K562 (cell line): ENCODE data around the gene RAB3D. TPM values are rescaled to one million over a fixed set of nuclear protein-coding genes. Genes with fewer than 3 reads are reported as not detected.

Experiments
- ESRRA ChIP-seq: fragments of 450-650 bp; IDR thresholded peaks from 2 replicates; pipeline ENCODE4 v1.6.1; 2014; ENCODE audit warnings: low read depth, mild to moderate bottlenecking, moderate library complexity, borderline replicate concordance
- MEF2A ChIP-seq: IDR thresholded peaks from 2 replicates; pipeline ENCODE4 v1.6.1; 2011; ENCODE audit warnings: low read depth, mild to moderate bottlenecking, low read length, moderate library complexity; ENCODE audit not compliant: control insufficient read depth
- MIER1 ChIP-seq: fragments of 450-650 bp; IDR thresholded peaks from 2 replicates; pipeline ENCODE4 v1.6.1; 2016; ENCODE audit warnings: antibody characterized with exemption, mild to moderate bottlenecking, low read depth
- MYNN ChIP-seq, 2 experiments: sonication (generic); formaldehyde crosslinking in 1 of 2; IDR thresholded peaks; 2 replicates each; pipeline versions ENCODE4 v1.5.0 to v1.6.1; 2016 to 2020; ENCODE audit warnings: antibody characterized with exemption in 1 of 2, missing genetic modification reagents in 1 of 2
- ZNF239 ChIP-seq: fragments of 250-450 bp; sonication (Bioruptor Pico); IDR thresholded peaks from 2 replicates; pipeline ENCODE4 v1.4.0; 2020; ENCODE audit warnings: mild to moderate bottlenecking
- ZNF408 ChIP-seq: fragments of 250-450 bp; sonication (Bioruptor Pico); IDR thresholded peaks from 2 replicates; pipeline ENCODE4 v1.4.0; 2020; ENCODE audit warnings: low read depth, mild to moderate bottlenecking, moderate library complexity
- polyA plus RNA-seq, 8 experiments: library from polyadenylated mRNA; depleted of rRNA in 4 of 8; stranded (reverse) in 5 of 8; unstranded in 3 of 8; fragments of >200 nt; fragmentation: Nextera tagmentation in 2 of 8; fragmentation: Illumina TruSeq in 1 of 8; extraction: Ambion mirVana in 2 of 8; extraction: Trizol in 1 of 8; gene quantifications; 2 replicates each; pipeline versions ENCODE4 v1.2.1 to v1.2.3, GENCODE V29; 2011 to 2014; ENCODE audit warnings: inconsistent platforms in 1 of 8, missing spikeins in 1 of 8
- total RNA-seq, 7 experiments: library from RNA; depleted of rRNA in 6 of 7; stranded (reverse); fragments of >200 nt in 6 of 7; fragmentation: Illumina TruSeq in 2 of 7; extraction: Trizol in 2 of 7; gene quantifications; 2 replicates each; pipeline versions ENCODE4 v1.2.1 to v1.2.3, GENCODE V29; 2011 to 2021; ENCODE audit warnings: low replicate concordance in 1 of 7
- TF ChIP-seq, protein P1 (sequence below): fragments of 250-450 bp; sonication (Bioruptor Pico); IDR thresholded peaks from 2 replicates; pipeline ENCODE4 v1.4.0; 2020
- TF ChIP-seq, protein P2 (sequence below): fragments of 250-450 bp; sonication (Bioruptor Pico); IDR thresholded peaks from 2 replicates; pipeline ENCODE4 v1.9.0; 2021; ENCODE audit warnings: mild to moderate bottlenecking
- TF ChIP-seq, protein P3 (sequence below): fragments of 250-450 bp; sonication (Bioruptor Pico); IDR thresholded peaks from 2 replicates; pipeline ENCODE4 v1.5.0; 2021
- TF ChIP-seq, protein P4 (sequence below): sonication (generic); formaldehyde crosslinking; IDR thresholded peaks from 2 replicates; pipeline ENCODE4 v1.4.0; 2020; ENCODE audit warnings: mild to moderate bottlenecking, missing genetic modification reagents
- TF ChIP-seq, protein P5 (sequence below): sonication (generic); formaldehyde crosslinking; IDR thresholded peaks from 2 replicates; pipeline ENCODE4 v1.8.0; 2022; ENCODE audit warnings: mild to moderate bottlenecking, missing genetic modification reagents, borderline replicate concordance
- TF ChIP-seq, protein P6 (sequence below): IDR thresholded peaks from 2 replicates; pipeline ENCODE4 v1.6.1; 2014; ENCODE audit warnings: antibody characterized with exemption

RAB3D gene
- total and polyA plus RNA-seq, 9 of the 15 experiments (the other 6 are each of a cell fraction or from before 2014, with no cell fraction given): 0.34 to 3.3 (median 1.3) TPM

DNA sequence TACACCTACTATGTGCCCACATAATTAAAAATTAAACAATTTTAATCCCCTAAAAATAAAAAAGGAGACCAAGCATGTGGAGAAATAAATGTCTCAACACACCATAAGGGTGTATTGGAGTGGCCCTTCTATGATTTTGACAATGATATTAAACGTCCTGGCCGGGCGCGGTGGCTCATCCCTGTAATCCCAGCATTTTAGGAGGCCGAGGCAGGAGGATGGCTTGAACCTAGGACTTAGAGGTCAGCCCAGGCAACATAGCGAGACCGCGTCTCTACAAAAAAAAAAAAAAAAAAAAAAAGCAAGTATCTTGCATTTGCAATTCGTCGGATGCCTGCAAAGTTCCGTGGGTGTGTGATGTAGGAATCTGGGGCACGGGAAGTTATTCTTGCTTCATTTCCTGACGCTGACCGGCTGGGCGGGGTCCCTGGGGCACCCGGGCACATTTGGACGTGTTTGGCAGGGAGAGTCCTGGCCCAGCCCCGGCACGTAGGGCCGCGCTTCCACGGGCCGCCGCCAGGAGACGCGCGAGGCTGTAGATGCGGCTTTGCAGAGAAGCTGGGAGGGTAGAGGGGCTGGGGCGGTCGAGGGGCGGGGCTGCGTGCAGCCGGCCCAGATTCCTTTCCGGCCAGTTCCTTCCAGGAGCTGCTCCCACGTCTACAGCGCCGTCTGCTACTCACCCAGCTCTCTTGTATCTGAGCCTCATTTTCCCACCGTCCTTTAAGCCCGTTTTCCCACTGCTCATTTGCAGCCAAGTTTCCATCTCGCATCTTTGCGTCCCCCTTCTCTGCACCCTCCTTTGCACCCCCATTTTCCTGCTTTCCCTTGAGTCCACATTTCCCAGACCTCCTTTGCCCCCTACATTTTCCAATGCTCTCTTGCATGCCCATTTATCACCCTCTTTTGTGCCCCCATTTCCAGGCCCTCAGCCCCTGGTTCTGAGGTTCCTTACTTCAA is 45.7 kb downstream of the RAB3D start (continued):
- TF ChIP-seq ZNF239: no peak
- no peak for TF ChIP-seq ESRRA
- no peak for TF ChIP-seq MEF2A
- TF ChIP-seq, protein P1, sequence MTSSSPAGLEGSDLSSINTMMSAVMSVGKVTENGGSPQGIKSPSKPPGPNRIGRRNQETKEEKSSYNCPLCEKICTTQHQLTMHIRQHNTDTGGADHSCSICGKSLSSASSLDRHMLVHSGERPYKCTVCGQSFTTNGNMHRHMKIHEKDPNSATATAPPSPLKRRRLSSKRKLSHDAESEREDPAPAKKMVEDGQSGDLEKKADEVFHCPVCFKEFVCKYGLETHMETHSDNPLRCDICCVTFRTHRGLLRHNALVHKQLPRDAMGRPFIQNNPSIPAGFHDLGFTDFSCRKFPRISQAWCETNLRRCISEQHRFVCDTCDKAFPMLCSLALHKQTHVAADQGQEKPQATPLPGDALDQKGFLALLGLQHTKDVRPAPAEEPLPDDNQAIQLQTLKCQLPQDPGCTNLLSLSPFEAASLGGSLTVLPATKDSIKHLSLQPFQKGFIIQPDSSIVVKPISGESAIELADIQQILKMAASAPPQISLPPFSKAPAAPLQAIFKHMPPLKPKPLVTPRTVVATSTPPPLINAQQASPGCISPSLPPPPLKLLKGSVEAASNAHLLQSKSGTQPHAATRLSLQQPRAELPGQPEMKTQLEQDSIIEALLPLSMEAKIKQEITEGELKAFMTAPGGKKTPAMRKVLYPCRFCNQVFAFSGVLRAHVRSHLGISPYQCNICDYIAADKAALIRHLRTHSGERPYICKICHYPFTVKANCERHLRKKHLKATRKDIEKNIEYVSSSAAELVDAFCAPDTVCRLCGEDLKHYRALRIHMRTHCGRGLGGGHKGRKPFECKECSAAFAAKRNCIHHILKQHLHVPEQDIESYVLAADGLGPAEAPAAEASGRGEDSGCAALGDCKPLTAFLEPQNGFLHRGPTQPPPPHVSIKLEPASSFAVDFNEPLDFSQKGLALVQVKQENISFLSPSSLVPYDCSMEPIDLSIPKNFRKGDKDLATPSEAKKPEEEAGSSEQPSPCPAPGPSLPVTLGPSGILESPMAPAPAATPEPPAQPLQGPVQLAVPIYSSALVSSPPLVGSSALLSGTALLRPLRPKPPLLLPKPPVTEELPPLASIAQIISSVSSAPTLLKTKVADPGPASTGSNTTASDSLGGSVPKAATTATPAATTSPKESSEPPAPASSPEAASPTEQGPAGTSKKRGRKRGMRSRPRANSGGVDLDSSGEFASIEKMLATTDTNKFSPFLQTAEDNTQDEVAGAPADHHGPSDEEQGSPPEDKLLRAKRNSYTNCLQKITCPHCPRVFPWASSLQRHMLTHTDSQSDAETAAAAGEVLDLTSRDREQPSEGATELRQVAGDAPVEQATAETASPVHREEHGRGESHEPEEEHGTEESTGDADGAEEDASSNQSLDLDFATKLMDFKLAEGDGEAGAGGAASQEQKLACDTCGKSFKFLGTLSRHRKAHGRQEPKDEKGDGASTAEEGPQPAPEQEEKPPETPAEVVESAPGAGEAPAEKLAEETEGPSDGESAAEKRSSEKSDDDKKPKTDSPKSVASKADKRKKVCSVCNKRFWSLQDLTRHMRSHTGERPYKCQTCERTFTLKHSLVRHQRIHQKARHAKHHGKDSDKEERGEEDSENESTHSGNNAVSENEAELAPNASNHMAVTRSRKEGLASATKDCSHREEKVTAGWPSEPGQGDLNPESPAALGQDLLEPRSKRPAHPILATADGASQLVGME (CRISPR knock-in tag): no peak
- TF ChIP-seq ZNF408 (CRISPR knock-in tag): no peak
- TF ChIP-seq, protein P2, sequence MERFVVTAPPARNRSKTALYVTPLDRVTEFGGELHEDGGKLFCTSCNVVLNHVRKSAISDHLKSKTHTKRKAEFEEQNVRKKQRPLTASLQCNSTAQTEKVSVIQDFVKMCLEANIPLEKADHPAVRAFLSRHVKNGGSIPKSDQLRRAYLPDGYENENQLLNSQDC (CRISPR knock-in tag): no peak
- peak; percentile 72 for TF ChIP-seq MYNN (IDR thresholded peaks at IDR 0.05)
- no peak for TF ChIP-seq MYNN (CRISPR knock-in tag; IDR thresholded peaks at IDR 0.05)
- TF ChIP-seq, protein P3, sequence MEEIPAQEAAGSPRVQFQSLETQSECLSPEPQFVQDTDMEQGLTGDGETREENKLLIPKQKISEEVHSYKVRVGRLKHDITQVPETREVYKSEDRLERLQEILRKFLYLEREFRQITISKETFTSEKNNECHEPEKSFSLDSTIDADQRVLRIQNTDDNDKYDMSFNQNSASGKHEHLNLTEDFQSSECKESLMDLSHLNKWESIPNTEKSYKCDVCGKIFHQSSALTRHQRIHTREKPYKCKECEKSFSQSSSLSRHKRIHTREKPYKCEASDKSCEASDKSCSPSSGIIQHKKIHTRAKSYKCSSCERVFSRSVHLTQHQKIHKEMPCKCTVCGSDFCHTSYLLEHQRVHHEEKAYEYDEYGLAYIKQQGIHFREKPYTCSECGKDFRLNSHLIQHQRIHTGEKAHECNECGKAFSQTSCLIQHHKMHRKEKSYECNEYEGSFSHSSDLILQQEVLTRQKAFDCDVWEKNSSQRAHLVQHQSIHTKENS: no peak
- TF ChIP-seq, protein P4, sequence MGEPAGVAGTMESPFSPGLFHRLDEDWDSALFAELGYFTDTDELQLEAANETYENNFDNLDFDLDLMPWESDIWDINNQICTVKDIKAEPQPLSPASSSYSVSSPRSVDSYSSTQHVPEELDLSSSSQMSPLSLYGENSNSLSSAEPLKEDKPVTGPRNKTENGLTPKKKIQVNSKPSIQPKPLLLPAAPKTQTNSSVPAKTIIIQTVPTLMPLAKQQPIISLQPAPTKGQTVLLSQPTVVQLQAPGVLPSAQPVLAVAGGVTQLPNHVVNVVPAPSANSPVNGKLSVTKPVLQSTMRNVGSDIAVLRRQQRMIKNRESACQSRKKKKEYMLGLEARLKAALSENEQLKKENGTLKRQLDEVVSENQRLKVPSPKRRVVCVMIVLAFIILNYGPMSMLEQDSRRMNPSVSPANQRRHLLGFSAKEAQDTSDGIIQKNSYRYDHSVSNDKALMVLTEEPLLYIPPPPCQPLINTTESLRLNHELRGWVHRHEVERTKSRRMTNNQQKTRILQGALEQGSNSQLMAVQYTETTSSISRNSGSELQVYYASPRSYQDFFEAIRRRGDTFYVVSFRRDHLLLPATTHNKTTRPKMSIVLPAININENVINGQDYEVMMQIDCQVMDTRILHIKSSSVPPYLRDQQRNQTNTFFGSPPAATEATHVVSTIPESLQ (CRISPR knock-in tag): no peak
- no peak for TF ChIP-seq MIER1
- TF ChIP-seq, protein P5, sequence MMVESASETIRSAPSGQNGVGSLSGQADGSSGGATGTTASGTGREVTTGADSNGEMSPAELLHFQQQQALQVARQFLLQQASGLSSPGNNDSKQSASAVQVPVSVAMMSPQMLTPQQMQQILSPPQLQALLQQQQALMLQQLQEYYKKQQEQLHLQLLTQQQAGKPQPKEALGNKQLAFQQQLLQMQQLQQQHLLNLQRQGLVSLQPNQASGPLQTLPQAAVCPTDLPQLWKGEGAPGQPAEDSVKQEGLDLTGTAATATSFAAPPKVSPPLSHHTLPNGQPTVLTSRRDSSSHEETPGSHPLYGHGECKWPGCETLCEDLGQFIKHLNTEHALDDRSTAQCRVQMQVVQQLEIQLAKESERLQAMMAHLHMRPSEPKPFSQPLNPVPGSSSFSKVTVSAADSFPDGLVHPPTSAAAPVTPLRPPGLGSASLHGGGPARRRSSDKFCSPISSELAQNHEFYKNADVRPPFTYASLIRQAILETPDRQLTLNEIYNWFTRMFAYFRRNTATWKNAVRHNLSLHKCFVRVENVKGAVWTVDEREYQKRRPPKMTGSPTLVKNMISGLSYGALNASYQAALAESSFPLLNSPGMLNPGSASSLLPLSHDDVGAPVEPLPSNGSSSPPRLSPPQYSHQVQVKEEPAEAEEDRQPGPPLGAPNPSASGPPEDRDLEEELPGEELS (CRISPR knock-in tag): no peak
- TF ChIP-seq, protein P6, sequence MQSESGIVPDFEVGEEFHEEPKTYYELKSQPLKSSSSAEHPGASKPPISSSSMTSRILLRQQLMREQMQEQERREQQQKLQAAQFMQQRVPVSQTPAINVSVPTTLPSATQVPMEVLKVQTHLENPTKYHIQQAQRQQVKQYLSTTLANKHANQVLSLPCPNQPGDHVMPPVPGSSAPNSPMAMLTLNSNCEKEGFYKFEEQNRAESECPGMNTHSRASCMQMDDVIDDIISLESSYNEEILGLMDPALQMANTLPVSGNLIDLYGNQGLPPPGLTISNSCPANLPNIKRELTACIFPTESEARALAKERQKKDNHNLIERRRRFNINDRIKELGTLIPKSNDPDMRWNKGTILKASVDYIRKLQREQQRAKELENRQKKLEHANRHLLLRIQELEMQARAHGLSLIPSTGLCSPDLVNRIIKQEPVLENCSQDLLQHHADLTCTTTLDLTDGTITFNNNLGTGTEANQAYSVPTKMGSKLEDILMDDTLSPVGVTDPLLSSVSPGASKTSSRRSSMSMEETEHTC: no peak
